ENCODE measurements around the gene MLST8.

Gene MLST8

DNA sequence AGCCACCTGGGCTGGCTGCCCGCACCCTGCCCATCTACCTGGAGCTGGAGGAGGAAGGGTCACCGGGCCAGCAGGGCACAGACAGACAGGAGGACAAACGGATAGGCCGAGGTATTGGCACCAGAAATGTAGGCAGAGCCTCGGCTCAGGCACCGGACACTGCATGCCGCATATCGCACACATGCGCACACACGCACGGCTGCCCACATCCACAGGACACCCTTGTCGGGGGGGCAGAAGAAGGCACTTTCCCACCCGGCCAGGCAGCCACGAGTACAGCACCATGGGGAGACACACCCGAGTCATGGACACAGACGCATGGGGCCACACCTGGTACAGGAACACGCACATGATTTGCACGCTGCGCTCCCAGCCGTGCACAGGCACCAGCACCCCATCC lies 23.3 kb upstream of the MLST8 start:
- ChIA-PET CTCF (no interaction called here), POLR2A (no interaction called here)
- no peak for DNase-seq (ENCODE audit: extremely low spot score)
- TF ChIP-seq ELF4 (IDR thresholded peaks at IDR 0.05) (no peak), SP1 (IDR thresholded peaks at IDR 0.05) (no peak), FOXA1 (IDR thresholded peaks at IDR 0.05) (no peak), TARDBP (IDR thresholded peaks at IDR 0.05) (no peak), NFRKB (IDR thresholded peaks at IDR 0.05) (no peak), LEF1 (IDR thresholded peaks at IDR 0.05; ENCODE audit: borderline replicate concordance) (no peak), BHLHE40 (IDR thresholded peaks at IDR 0.05; ENCODE audit: borderline replicate concordance) (no peak), ARNT (IDR thresholded peaks at IDR 0.05) (no peak), SUZ12 (IDR thresholded peaks at IDR 0.05) (no peak), FOXM1 (IDR thresholded peaks at IDR 0.05; ENCODE audit: borderline replicate concordance) (no peak), CTBP1 (IDR thresholded peaks at IDR 0.05; ENCODE audit: borderline replicate concordance) (no peak), L3MBTL2 (conservative IDR thresholded peaks at IDR 0.05) (no peak)
- TF ChIP-seq, protein P1, sequence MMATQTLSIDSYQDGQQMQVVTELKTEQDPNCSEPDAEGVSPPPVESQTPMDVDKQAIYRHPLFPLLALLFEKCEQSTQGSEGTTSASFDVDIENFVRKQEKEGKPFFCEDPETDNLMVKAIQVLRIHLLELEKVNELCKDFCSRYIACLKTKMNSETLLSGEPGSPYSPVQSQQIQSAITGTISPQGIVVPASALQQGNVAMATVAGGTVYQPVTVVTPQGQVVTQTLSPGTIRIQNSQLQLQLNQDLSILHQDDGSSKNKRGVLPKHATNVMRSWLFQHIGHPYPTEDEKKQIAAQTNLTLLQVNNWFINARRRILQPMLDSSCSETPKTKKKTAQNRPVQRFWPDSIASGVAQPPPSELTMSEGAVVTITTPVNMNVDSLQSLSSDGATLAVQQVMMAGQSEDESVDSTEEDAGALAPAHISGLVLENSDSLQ (IDR thresholded peaks at IDR 0.05) = no peak

DNA sequence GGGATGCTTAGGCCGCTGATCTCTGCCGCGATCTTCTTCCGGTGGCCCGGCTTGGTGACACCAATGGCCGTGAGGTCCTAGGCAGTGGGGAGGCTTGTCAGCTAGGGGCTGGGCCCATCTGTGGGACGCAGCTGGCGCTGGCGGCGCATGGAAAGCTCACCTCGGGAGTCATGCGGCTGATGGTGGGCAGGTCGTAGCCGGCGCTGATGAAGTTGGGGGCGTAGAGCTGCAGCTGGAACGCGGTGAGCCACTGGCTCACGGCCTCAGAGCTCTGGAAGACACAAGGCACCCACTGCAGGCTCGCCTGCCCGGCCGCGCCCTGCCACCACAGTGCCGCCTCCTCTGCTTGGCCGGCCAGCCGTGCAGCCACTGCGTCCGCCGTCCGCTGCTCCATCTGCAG lies 21.6 kb upstream of the MLST8 start:
- ChIA-PET POLR2A (no interaction called here), CTCF (no interaction called here)
- no peak for DNase-seq (ENCODE audit: extremely low spot score)
- TF ChIP-seq ZNF384 (IDR thresholded peaks at IDR 0.05) (no peak), FOXK2 (IDR thresholded peaks at IDR 0.05) (no peak), ARNT (IDR thresholded peaks at IDR 0.05) (no peak), SP1 (IDR thresholded peaks at IDR 0.05) (no peak), CTBP1 (IDR thresholded peaks at IDR 0.05; ENCODE audit: borderline replicate concordance) (no peak), SUZ12 (IDR thresholded peaks at IDR 0.05) (no peak), FOXA1 (IDR thresholded peaks at IDR 0.05) (no peak), FOXM1 (IDR thresholded peaks at IDR 0.05; ENCODE audit: borderline replicate concordance) (no peak), LEF1 (IDR thresholded peaks at IDR 0.05; ENCODE audit: borderline replicate concordance) (no peak), TARDBP (IDR thresholded peaks at IDR 0.05) (no peak), HDGF (IDR thresholded peaks at IDR 0.05; ENCODE audit: borderline replicate concordance) (no peak), L3MBTL2 (conservative IDR thresholded peaks at IDR 0.05) (no peak), NFRKB (IDR thresholded peaks at IDR 0.05) (no peak), ELF4 (IDR thresholded peaks at IDR 0.05) (no peak), BHLHE40 (IDR thresholded peaks at IDR 0.05; ENCODE audit: borderline replicate concordance) (no peak)
- TF ChIP-seq, protein P1 (IDR thresholded peaks at IDR 0.05) = no peak

DNA sequence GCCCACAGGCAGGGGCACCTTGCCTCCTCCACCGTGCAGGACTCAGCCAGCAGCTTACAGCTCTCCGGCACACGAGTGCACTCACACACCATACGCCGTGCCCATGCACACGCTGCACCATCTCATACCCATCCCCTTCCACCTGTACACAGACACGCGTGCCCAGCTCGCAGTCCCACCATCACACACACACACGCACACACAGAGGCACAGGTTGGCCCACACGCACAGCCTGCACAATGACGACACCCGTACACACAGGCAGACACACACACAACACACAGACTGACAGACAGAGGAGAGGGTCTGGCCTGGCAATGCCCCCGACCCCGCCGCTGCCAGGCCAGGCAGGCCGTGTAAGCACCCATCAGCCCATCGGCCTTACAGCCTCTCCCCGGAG lies 20.9 kb upstream of the MLST8 start:
- ChIA-PET POLR2A (interaction anchor here (1.7 kb wide), 1 partner anchor 29 kb away, joined by 6 read pairs; the partner anchor contains the start of gene TRAF7), CTCF (no interaction called here)
- no peak for DNase-seq (ENCODE audit: extremely low spot score)
- no peak for TF ChIP-seq FOXK2 (IDR thresholded peaks at IDR 0.05)
- no peak for TF ChIP-seq SP1 (IDR thresholded peaks at IDR 0.05)
- TF ChIP-seq FOXA1 (IDR thresholded peaks at IDR 0.05) = no peak
- TF ChIP-seq, protein P1 (IDR thresholded peaks at IDR 0.05) = no peak
- no peak for TF ChIP-seq L3MBTL2 (conservative IDR thresholded peaks at IDR 0.05)
- TF ChIP-seq FOXM1 (IDR thresholded peaks at IDR 0.05; ENCODE audit: borderline replicate concordance) = no peak
- TF ChIP-seq LEF1 (IDR thresholded peaks at IDR 0.05; ENCODE audit: borderline replicate concordance) = no peak
- TF ChIP-seq BHLHE40 (IDR thresholded peaks at IDR 0.05; ENCODE audit: borderline replicate concordance) = no peak
- no peak for TF ChIP-seq ZNF384 (IDR thresholded peaks at IDR 0.05)
- TF ChIP-seq SUZ12 (IDR thresholded peaks at IDR 0.05) = no peak
- TF ChIP-seq NFRKB (IDR thresholded peaks at IDR 0.05) = no peak
- no peak for TF ChIP-seq HDGF (IDR thresholded peaks at IDR 0.05; ENCODE audit: borderline replicate concordance)
- TF ChIP-seq CTBP1 (IDR thresholded peaks at IDR 0.05; ENCODE audit: borderline replicate concordance) = no peak
- no peak for TF ChIP-seq ELF4 (IDR thresholded peaks at IDR 0.05)
- TF ChIP-seq ARNT (IDR thresholded peaks at IDR 0.05) = no peak
- no peak for TF ChIP-seq TARDBP (IDR thresholded peaks at IDR 0.05)

DNA sequence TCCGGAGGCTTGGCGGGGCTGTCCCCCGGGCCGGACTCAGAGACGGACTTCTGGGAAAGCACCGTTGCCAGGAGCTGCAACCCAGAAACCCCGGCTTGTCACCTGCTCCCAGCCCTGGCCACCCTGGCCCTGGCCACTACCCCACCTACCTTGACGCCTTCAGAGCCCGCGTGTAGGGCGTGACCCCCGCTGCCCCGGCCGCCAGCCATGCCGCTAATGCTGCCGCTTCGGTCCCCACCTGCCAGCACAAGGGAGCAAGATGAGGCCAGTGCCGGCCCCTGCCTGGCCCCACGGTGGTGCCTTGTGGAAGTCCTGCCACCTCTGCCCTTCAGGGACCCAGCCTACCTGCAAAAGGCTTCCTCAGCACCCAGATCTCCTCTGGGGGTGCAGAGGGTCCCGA lies 20.3 kb upstream of the MLST8 start:
- CTCF ChIA-PET = no interaction called here
- TF ChIP-seq TARDBP (IDR thresholded peaks at IDR 0.05) (no peak), CTBP1 (IDR thresholded peaks at IDR 0.05; ENCODE audit: borderline replicate concordance) (no peak), LEF1 (IDR thresholded peaks at IDR 0.05; ENCODE audit: borderline replicate concordance) (no peak), ELF4 (IDR thresholded peaks at IDR 0.05) (no peak), ARNT (IDR thresholded peaks at IDR 0.05) (no peak)
- DNase-seq (ENCODE audit: extremely low spot score) = no peak
- POLR2A ChIA-PET = interaction anchor here (1.7 kb wide), 1 partner anchor 30 kb away, joined by 6 read pairs; the partner anchor contains the start of gene TRAF7

DNA sequence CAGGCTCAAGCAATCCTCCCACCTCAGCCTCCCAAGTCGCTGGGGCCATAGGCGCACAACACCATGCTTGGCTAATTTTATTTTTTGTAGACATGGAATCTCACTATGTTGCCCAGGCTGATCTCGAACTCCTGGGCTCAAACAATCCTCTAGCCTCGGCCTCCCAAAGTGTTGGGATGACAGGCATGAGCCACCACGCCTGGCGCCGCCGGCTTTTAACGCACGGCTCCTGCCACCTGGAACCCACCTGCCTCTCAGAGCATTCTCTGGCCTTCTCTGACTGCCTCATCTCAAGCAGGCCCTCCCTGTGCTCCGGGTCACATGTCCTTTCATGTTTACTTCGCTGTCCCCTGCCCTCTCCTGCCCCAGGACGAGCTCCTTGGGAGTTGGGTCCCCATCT lies 19.2 kb upstream of the MLST8 start:
- no peak for DNase-seq (ENCODE audit: extremely low spot score)
- TF ChIP-seq ZNF384 (IDR thresholded peaks at IDR 0.05) = no peak
- ChIA-PET POLR2A (interaction anchor here (1.7 kb wide), 1 partner anchor 31 kb away, joined by 6 read pairs; the partner anchor contains the start of gene TRAF7), CTCF (no interaction called here)

DNA sequence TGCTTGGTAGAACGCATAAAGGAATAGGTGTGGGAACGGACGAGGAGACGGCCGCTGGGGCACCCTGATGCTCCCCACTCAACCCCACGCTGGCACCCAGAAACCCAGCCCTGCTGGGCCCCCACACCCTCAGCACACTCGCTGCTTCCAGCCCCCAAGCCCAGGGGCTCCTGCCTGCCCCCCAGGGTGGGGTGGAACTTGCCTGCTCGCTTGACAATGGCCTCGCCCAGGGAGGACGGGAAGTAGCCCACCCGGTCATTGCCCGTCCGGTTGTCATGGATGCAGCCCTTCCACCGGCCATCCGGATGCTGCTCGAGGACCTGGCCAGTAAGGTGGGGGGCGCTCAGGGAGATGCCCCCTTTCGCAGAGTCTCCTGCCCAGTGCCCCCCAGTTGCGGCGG lies 18.7 kb upstream of the MLST8 start:
- no peak for DNase-seq (ENCODE audit: extremely low spot score)
- ChIA-PET CTCF (no interaction called here), POLR2A (no interaction called here)
- TF ChIP-seq ARNT (IDR thresholded peaks at IDR 0.05) (no peak), FOXK2 (IDR thresholded peaks at IDR 0.05) (no peak), HDGF (IDR thresholded peaks at IDR 0.05; ENCODE audit: borderline replicate concordance) (no peak), SP1 (IDR thresholded peaks at IDR 0.05) (no peak)
- TF ChIP-seq, protein P1 (IDR thresholded peaks at IDR 0.05) = no peak
